Transverse colon (tissue), 4 donors: ENCODE measurements around the gene CECR2. TPM values are rescaled to one million over a fixed set of nuclear protein-coding genes. Genes with fewer than 3 reads are reported as not detected.

Experiments used
- DNase-seq: peaks from one replicate; pipeline ENCODE4 v3.0.0-alpha.2; 2019
- H3K27ac ChIP-seq, 4 donors: fragments of 200-600 bp; sonication (generic); 2 replicates each; pipeline ENCODE4 v1.5.1; 2016 to 2018; ENCODE audit warnings: inconsistent platforms in 4 of 4
- H3K27me3 ChIP-seq: fragments of 200-600 bp; sonication (generic); 2 replicates; pipeline ENCODE4 v1.5.1; 2017; ENCODE audit warnings: inconsistent platforms
- H3K36me3 ChIP-seq, 4 donors: fragments of 200-600 bp; sonication (generic); 2 replicates each; pipeline ENCODE4 v1.5.1; 2017 to 2019; ENCODE audit warnings: inconsistent platforms in 4 of 4
- H3K4me1 ChIP-seq, 4 donors: fragments of 200-600 bp; sonication (generic); 2 replicates each; pipeline ENCODE4 v1.5.1; 2017 to 2020; ENCODE audit warnings: inconsistent platforms in 4 of 4
- H3K4me3 ChIP-seq, 4 donors: fragments of 200-600 bp; sonication (generic); 1 replicate in 1 of 4; 2 replicates in 3 of 4; pipeline versions ENCODE4 v1.5.1 to v1.6.1; 2017 to 2019; ENCODE audit warnings: inconsistent platforms in 4 of 4
- H3K9me3 ChIP-seq, 2 donors: fragments of 200-600 bp; sonication (generic); 2 replicates each; pipeline ENCODE4 v1.5.1; 2017 to 2019; ENCODE audit warnings: inconsistent platforms in 2 of 2
- CTCF ChIP-seq, 5 experiments: fragments of 200-600 bp in 3 of 5; fragments of 450-650 bp in 2 of 5; sonication (generic) in 3 of 5; IDR thresholded peaks; 1 replicate in 2 of 5; 2 replicates in 3 of 5; pipeline ENCODE4 v1.5.1; 2016 to 2017; ENCODE audit warnings: antibody characterized with exemption in 5 of 5, inconsistent platforms in 3 of 5, mild to moderate bottlenecking in 2 of 5, moderate library complexity in 1 of 5
- EP300 ChIP-seq: sonication (generic); formaldehyde crosslinking; IDR thresholded peaks from one replicate; pipeline ENCODE4 v1.6.1; 2017; ENCODE audit warnings: antibody characterized with exemption, low read depth
- POLR2A ChIP-seq: fragments of 450-650 bp; IDR thresholded peaks from one replicate; pipeline ENCODE4 v1.6.1; 2016; ENCODE audit warnings: antibody characterized with exemption, mild to moderate bottlenecking, moderate library complexity
- POLR2AphosphoS5 ChIP-seq, 3 donors: sonication (generic); formaldehyde crosslinking; IDR thresholded peaks; one replicate each; pipeline ENCODE4 v1.6.1; 2016; ENCODE audit warnings: antibody characterized with exemption in 3 of 3
- WGBS, 2 donors: methylation state at CpG; one replicate each; pipeline ENCODE4 v1.1.5; 2018; ENCODE audit warnings: low coverage in 1 of 2; 5-methylcytosine and 5-hydroxymethylcytosine counted together
- in situ Hi-C, 4 donors: fragments of 200-750 bp; cut with MboI; loops; one replicate each; pipeline versions ENCODE4 v1.15.0 to v1.15.1; 2017; ENCODE audit warnings: low sequenced_read_pairs in 3 of 4, low pct_ligation_motif_present in 1 of 4, low pct_unique_long_range_greater_than_20kb in 1 of 4
- intact Hi-C: fragments of 100-400 bp; cut with DNase I; formaldehyde crosslinking; loops from one replicate; pipeline ENCODE4 v1.15.1; 2023; ENCODE audit warnings: low total_unique reads
- total RNA-seq, 4 donors: library from RNA; depleted of rRNA; stranded (reverse); fragments of >200 nt; gene quantifications; one replicate each; pipeline ENCODE4 v1.1.0, GENCODE V29; 2016

The CECR2 gene
- total RNA-seq, 4 donors from 2014 or later = 0.14 to 0.64 (median 0.60) TPM; not detected in 1

- TF ChIP-seq CTCF (IDR thresholded peaks at IDR 0.05) (no peak), POLR2AphosphoS5 (IDR thresholded peaks at IDR 0.05) (no peak), EP300 (no peak), POLR2A (no peak)
- Histone ChIP-seq H3K36me3 (no peaks in the 10 kb centered on the region), H3K9me3 (no peaks in the 10 kb centered on the region), H3K27ac (no peak overlapping the region), H3K4me3 (no peak overlapping the region), H3K4me1 (peaks cover 0 to 11% (median 7%) of the 10 kb centered on the region in 4 donors), H3K27me3 (no peaks in the 10 kb centered on the region)
- in situ Hi-C loops (no loop called here), intact Hi-C loops (no loop called here)
- WGBS, 2 donors = 75% methylated on average over 6 of the region's 6 CpGs; no CpG with 5 or more reads in 1 of the 2 donors
- no peak for DNase-seq
Measured at GRCh38 chr22:17576470-17576869, 207.2 kb downstream of the CECR2 start.

DNA sequence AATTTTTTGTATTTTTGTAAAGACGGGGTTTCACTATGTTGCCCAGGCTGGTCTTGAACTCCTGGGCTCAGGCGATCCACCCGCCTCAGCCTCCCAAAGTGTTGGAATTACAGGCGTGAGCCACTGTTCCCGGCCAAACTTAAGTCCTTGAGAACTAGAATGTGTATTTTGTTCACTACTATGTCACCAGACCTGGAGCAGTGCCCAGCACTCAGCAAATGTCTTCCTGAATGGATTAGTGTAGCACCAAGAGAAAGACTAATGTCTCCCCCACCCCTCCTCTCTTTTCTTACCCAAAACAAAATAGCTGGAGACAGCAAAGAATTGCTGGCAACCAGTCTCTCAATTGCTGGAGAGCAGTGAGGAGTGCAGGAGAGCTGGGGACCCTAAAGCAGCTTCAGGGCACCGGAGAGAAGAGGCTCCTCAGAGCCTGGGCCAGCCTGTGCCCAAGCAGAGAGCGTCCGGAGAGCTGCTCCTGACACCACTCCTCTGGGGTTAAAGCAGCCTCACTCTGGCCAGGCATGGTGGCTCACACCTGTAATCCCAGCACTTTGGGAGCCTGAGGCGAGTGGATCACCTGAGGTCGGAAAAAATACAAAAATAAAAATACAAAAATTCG lies 209.0 kb downstream of the CECR2 start:
- Histone ChIP-seq H3K9me3 (no peaks in the 10 kb centered on the region), H3K27me3 (no peaks in the 10 kb centered on the region), H3K27ac (peak overlapping the region in 3 of 4 donors; percentile 12 to 51 (median 18)), H3K4me1 (peaks cover 0 to 4% (median 0%) of the 10 kb centered on the region in 4 donors), H3K36me3 (no peaks in the 10 kb centered on the region), H3K4me3 (no peak overlapping the region)
- WGBS, 2 donors = 69 to 88% methylated on average over 1 to 11 of the region's 11 CpGs
- DNase-seq = peak; percentile 53
- intact Hi-C loops (no loop called here), in situ Hi-C loops (no loop called here)
- TF ChIP-seq POLR2AphosphoS5 (IDR thresholded peaks at IDR 0.05) (no peak), POLR2A (no peak), EP300 (no peak), CTCF (IDR thresholded peaks at IDR 0.05) (no peak)

- in situ Hi-C loops = no loop called here
- H3K27ac ChIP-seq = no peak overlapping the region
Measured at GRCh38 chr22:17579535-17579981, 210.3 kb downstream of the CECR2 start.

More at GRCh38 chr22:17579535-17579981, 210.3 kb downstream of the CECR2 start:
- H3K4me3 ChIP-seq = no peak overlapping the region
- 86 to 90% methylated on average over 5 to 14 of the region's 14 CpGs for WGBS, 2 donors
- TF ChIP-seq EP300 = no peak
- TF ChIP-seq CTCF (IDR thresholded peaks at IDR 0.05) = no peak
- no peak for TF ChIP-seq POLR2AphosphoS5 (IDR thresholded peaks at IDR 0.05)
- no peak for TF ChIP-seq POLR2A
- peaks cover 0 to 4% (median 0%) of the 10 kb centered on the region in 4 donors for H3K4me1 ChIP-seq
- H3K36me3 ChIP-seq = no peaks in the 10 kb centered on the region
- DNase-seq = no peak
- intact Hi-C loops = no loop called here
- no peaks in the 10 kb centered on the region for H3K27me3 ChIP-seq
- no peaks in the 10 kb centered on the region for H3K9me3 ChIP-seq
